Stomach (tissue), 9 donors: ENCODE results near the gene PFKP. TPM values are rescaled to one million over a fixed set of nuclear protein-coding genes. Genes with fewer than 3 reads are reported as not detected.

Experiments used
- DNase-seq, 2 donors: peaks; one replicate each; pipeline versions ENCODE4 v3.0.0 to v3.0.0-alpha.2; 2013 to 2019
- H3K27ac ChIP-seq, 5 donors: fragments of 200-600 bp in 4 of 5; sonication (generic) in 4 of 5; one replicate each; pipeline ENCODE4 v1.5.1; 2013 to 2019; ENCODE audit warnings: mild to moderate bottlenecking in 1 of 5, moderate library complexity in 1 of 5
- H3K27me3 ChIP-seq, 3 donors: fragments of 200-600 bp; sonication (generic); one replicate each; pipeline ENCODE4 v1.5.1; 2017 to 2019; ENCODE audit warnings: mixed run types in 1 of 3
- H3K36me3 ChIP-seq, 4 donors: fragments of 200-600 bp; sonication (generic); 1 replicate in 3 of 4; 2 replicates in 1 of 4; pipeline ENCODE4 v1.5.1; 2016 to 2019
- H3K4me1 ChIP-seq, 4 donors: fragments of 200-600 bp; sonication (generic); one replicate each; pipeline ENCODE4 v1.5.1; 2016 to 2019
- H3K4me3 ChIP-seq, 4 donors: fragments of 200-600 bp; sonication (generic) in 3 of 4; one replicate each; pipeline ENCODE4 v1.5.1; 2016 to 2019; ENCODE audit warnings: mild to moderate bottlenecking in 1 of 4
- H3K9me3 ChIP-seq, 4 donors: fragments of 200-600 bp; sonication (generic); one replicate each; pipeline ENCODE4 v1.5.1; 2016 to 2019
- EP300 ChIP-seq: sonication (generic); formaldehyde crosslinking; IDR thresholded peaks from one replicate; pipeline ENCODE4 v1.6.1; 2017; ENCODE audit warnings: antibody characterized with exemption
- POLR2A ChIP-seq, 4 donors: fragments of 450-650 bp; IDR thresholded peaks; one replicate each; pipeline ENCODE4 v1.6.1; 2016; ENCODE audit warnings: antibody characterized with exemption in 4 of 4, control low read depth in 2 of 4, mild to moderate bottlenecking in 1 of 4, moderate library complexity in 1 of 4
- POLR2AphosphoS5 ChIP-seq, 3 donors: sonication (generic); formaldehyde crosslinking; IDR thresholded peaks; one replicate each; pipeline ENCODE4 v1.6.1; 2016; ENCODE audit warnings: antibody characterized with exemption in 3 of 3
- WGBS, 5 donors: extraction: QIAGEN DNeasy Blood & Tissue Kit in 3 of 5; methylation state at CpG; one replicate each; pipeline versions ENCODE4 v1.1.5 to v1.1.7; 2013 to 2018; 5-methylcytosine and 5-hydroxymethylcytosine counted together
- intact Hi-C: fragments of 100-400 bp; cut with DNase I; formaldehyde crosslinking; loops from one replicate; pipeline ENCODE4 v1.15.1; 2023; ENCODE audit warnings: low total_unique reads
- polyA plus RNA-seq, 3 donors: library from polyadenylated mRNA; stranded (reverse); fragments of 200-250 nt; gene quantifications; one replicate each; pipeline ENCODE4 v1.2.3, GENCODE V29; 2013
- total RNA-seq, 5 donors: library from RNA; depleted of rRNA; stranded (reverse); fragments of >200 nt; gene quantifications; one replicate each; pipeline versions ENCODE4 v1.1.0 to v1.2.3, GENCODE V29; 2014 to 2016
- TF ChIP-seq, protein P1 (sequence below), 7 experiments: fragments of 450-650 bp in 4 of 7; fragments of 200-600 bp in 3 of 7; sonication (generic) in 3 of 7; IDR thresholded peaks; one replicate each; pipeline ENCODE4 v1.5.1; 2016 to 2019; ENCODE audit warnings: antibody characterized with exemption in 7 of 7, control low read depth in 2 of 7, mild to moderate bottlenecking in 1 of 7
- donor health status: healthy with polysubstance abuse.
- donor health status: Bipolar disorder and iron deficiency.
- donor health status: healthy.

Gene PFKP
- total and polyA plus RNA-seq, 8 donors: 11.2 to 155 (median 29.4) TPM

DNA sequence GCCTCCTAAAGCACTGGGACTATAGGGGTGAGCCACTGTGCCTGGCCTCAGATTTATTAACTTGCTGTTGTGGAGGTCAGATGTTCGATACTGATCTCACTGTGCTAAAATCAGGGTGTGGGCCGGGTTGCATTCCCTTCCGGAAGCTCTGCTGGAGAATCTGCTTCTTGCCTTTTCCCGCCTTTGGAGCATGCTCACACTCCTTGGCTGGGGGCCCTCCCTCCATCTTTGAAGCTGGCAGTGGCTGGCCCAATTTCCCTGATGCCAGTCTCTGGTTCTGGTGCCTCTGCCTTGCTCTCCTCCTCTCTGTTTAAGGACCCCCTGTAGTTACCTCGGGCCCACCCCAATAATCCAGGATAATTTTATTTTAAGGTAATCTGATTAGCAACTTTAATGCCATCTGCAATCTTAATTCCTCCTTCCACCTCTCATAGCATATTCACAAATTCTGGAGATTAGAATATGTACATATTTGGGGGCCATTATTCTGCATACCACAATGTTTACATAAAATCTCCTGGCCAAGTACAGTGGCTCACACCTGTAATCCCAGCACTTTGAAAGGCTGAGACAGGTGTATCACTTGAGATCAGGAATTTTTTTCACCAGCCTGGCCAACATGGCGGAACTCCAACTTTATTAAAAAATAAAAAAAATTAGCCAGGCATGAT, 113.1 kb downstream of the PFKP start:
- TF ChIP-seq EP300 (no peak), POLR2AphosphoS5 (IDR thresholded peaks at IDR 0.05) (no peak), POLR2A (IDR thresholded peaks at IDR 0.05) (no peak)
- TF ChIP-seq, protein P1, sequence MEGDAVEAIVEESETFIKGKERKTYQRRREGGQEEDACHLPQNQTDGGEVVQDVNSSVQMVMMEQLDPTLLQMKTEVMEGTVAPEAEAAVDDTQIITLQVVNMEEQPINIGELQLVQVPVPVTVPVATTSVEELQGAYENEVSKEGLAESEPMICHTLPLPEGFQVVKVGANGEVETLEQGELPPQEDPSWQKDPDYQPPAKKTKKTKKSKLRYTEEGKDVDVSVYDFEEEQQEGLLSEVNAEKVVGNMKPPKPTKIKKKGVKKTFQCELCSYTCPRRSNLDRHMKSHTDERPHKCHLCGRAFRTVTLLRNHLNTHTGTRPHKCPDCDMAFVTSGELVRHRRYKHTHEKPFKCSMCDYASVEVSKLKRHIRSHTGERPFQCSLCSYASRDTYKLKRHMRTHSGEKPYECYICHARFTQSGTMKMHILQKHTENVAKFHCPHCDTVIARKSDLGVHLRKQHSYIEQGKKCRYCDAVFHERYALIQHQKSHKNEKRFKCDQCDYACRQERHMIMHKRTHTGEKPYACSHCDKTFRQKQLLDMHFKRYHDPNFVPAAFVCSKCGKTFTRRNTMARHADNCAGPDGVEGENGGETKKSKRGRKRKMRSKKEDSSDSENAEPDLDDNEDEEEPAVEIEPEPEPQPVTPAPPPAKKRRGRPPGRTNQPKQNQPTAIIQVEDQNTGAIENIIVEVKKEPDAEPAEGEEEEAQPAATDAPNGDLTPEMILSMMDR (IDR thresholded peaks at IDR 0.05): no peak
- no peak overlapping the region for H3K27ac ChIP-seq
- 78 to 86% (median 85%) methylated on average over 6 of the region's 6 CpGs for WGBS, 5 donors
- H3K4me1 ChIP-seq: no peaks in the 10 kb centered on the region
- no peaks in the 10 kb centered on the region for H3K36me3 ChIP-seq
- intact Hi-C loops: no loop called here
- no peak overlapping the region for H3K4me3 ChIP-seq
- no peak for DNase-seq
- peaks cover 0 to 11% (median 0%) of the 10 kb centered on the region in 3 donors for H3K27me3 ChIP-seq
- H3K9me3 ChIP-seq: no peaks in the 10 kb centered on the region

DNA sequence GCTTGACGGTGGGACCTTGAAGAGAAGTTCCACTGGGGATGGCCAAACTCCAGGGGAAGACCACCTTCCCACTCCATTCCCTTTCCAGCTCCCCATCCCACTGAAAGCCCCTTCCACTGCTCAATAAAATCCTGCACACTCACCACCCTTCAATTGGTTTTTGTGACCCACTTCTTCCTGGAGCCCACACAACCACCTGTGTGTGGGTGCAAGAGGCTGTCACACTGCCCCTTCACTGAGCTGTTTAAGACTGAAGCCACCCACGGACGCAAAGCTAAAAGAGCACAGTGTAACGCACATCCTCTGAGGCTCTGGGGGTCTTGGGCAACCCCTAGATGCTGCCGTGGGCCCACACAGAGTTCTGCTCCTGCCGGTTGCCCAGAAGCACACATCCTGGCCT, 118.0 kb downstream of the PFKP start:
- 80 to 93% (median 90%) methylated on average over 6 of the region's 6 CpGs for WGBS, 5 donors
- TF ChIP-seq POLR2AphosphoS5 (IDR thresholded peaks at IDR 0.05) (no peak), EP300 (no peak), POLR2A (IDR thresholded peaks at IDR 0.05) (no peak)
- TF ChIP-seq, protein P1 (IDR thresholded peaks at IDR 0.05): no peak
- intact Hi-C loops: no loop called here
- no peaks in the 10 kb centered on the region for H3K4me1 ChIP-seq
- H3K36me3 ChIP-seq: no peaks in the 10 kb centered on the region
- no peak overlapping the region for H3K27ac ChIP-seq
- H3K27me3 ChIP-seq: peaks cover 0 to 11% (median 0%) of the 10 kb centered on the region in 3 donors
- no peak overlapping the region for H3K4me3 ChIP-seq
- H3K9me3 ChIP-seq: no peaks in the 10 kb centered on the region
- DNase-seq: no peak

DNA sequence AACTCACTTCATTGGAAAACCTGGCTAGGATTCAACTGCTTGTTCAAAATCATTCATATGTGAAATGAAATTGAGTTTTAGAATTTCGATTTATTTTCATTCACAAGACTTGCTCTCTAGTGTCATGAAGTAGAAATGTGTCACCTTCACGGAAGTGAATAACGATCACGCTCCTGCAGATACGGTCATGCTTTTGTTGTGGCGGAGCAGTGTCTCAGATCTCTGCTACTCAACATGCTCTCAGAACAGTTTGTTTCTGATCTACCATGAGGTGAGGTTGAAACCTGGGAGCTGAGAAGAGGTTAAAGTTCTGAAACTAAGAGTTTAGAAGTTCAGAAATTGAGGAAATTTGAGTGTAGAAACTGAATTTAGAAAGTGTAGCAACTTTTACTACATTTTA, 119.0 kb downstream of the PFKP start:
- TF ChIP-seq POLR2A (IDR thresholded peaks at IDR 0.05): no peak
- no peak for TF ChIP-seq EP300
- TF ChIP-seq POLR2AphosphoS5 (IDR thresholded peaks at IDR 0.05): no peak
- TF ChIP-seq, protein P1 (IDR thresholded peaks at IDR 0.05): no peak

More for the DNA sequence above, 119.0 kb downstream of the PFKP start:
- intact Hi-C loops: no loop called here
- WGBS, 5 donors: 79 to 93% (median 88%) methylated on average over 6 of the region's 6 CpGs
- no peaks in the 10 kb centered on the region for H3K9me3 ChIP-seq
- no peaks in the 10 kb centered on the region for H3K4me1 ChIP-seq
- peaks cover 0 to 11% (median 0%) of the 10 kb centered on the region in 3 donors for H3K27me3 ChIP-seq
- no peaks in the 10 kb centered on the region for H3K36me3 ChIP-seq
- no peak overlapping the region for H3K27ac ChIP-seq
- H3K4me3 ChIP-seq: no peak overlapping the region
- DNase-seq: no peak

Other genes with a start within 250 kb of the PFKP start
- gene PITRM1, start 105.2 kb downstream of the PFKP start, total RNA-seq: 10 to 100 TPM; 36.8 to 95.1 (median 66.5) TPM
- 10 to 100 TPM; 32.3 to 63.7 (median 35.6) TPM for gene PITRM1, start 105.2 kb downstream of the PFKP start, polyA plus RNA-seq